Keratinocyte (primary cell): ENCODE results near the gene ROR1.

Experiments
- EZH2 ChIP-seq: IDR thresholded peaks from one replicate; pipeline ENCODE4 v1.6.1; 2012; ENCODE audit warnings: inconsistent platforms, mild to moderate bottlenecking, low read length, moderate library complexity
- TF ChIP-seq, protein P1 (sequence below), 3 experiments: IDR thresholded peaks in 1 of 3; conservative IDR thresholded peaks in 1 of 3; optimal IDR thresholded peaks in 1 of 3; 2 replicates in 2 of 3; 3 replicates in 1 of 3; pipeline versions ENCODE3 to v1.5.1; 2011; ENCODE audit warnings: low read length in 3 of 3, mild to moderate bottlenecking in 3 of 3, moderate library complexity in 2 of 3, control low read depth in 1 of 3, inconsistent platforms in 1 of 3; ENCODE audit not compliant: insufficient read depth in 2 of 3; ENCODE audit errors: extremely low read depth in 1 of 3

GRCh38 chr1:64111787-64112186 lies 338.0 kb downstream of the ROR1 start:
- no peak for TF ChIP-seq EZH2
- TF ChIP-seq, protein P1, sequence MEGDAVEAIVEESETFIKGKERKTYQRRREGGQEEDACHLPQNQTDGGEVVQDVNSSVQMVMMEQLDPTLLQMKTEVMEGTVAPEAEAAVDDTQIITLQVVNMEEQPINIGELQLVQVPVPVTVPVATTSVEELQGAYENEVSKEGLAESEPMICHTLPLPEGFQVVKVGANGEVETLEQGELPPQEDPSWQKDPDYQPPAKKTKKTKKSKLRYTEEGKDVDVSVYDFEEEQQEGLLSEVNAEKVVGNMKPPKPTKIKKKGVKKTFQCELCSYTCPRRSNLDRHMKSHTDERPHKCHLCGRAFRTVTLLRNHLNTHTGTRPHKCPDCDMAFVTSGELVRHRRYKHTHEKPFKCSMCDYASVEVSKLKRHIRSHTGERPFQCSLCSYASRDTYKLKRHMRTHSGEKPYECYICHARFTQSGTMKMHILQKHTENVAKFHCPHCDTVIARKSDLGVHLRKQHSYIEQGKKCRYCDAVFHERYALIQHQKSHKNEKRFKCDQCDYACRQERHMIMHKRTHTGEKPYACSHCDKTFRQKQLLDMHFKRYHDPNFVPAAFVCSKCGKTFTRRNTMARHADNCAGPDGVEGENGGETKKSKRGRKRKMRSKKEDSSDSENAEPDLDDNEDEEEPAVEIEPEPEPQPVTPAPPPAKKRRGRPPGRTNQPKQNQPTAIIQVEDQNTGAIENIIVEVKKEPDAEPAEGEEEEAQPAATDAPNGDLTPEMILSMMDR (optimal IDR thresholded peaks at IDR 0.05 in 1 of 3, IDR thresholded peaks at IDR 0.05 in 1 of 3, conservative IDR thresholded peaks at IDR 0.05 in 1 of 3; ENCODE audit: extremely low read depth in 1 of 3, insufficient read depth in 2 of 3, low read length in 3 of 3): no peak
